ENCODE data around the gene ABI1. TPM values are rescaled to one million over a fixed set of nuclear protein-coding genes. Genes with fewer than 3 reads are reported as not detected.
"Not testable (repeated sequence)": the region's sequence is repeated elsewhere in the genome, so short reads cannot be mapped to it uniquely, and the experiment has no call there.

The ABI1 gene
- total RNA-seq, 1 donor from 2014 or later: 13.7 TPM

DNA sequence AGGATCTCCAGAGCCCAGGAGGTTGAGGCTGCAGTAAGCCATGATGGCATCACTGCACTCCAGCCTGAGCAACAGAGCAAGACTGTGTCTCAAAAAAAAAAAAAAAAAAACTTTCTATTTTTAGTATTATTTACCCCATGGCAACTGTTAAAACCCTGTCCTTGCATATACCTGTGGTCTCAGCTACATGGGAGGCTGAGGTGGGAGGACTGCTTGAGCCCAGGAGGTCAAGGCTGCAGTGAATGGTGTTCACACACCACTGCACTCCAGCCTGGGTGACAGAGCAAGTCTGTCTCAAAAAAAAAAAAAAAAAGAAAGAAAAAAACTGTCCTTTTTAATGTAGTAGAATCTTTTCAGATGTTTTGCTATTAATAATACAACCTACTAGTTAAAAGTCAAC is 3.2 kb downstream of the ABI1 start:
- DNase-seq (ENCODE audit: low spot score); ATAC-seq: not testable (repeated sequence)

DNA sequence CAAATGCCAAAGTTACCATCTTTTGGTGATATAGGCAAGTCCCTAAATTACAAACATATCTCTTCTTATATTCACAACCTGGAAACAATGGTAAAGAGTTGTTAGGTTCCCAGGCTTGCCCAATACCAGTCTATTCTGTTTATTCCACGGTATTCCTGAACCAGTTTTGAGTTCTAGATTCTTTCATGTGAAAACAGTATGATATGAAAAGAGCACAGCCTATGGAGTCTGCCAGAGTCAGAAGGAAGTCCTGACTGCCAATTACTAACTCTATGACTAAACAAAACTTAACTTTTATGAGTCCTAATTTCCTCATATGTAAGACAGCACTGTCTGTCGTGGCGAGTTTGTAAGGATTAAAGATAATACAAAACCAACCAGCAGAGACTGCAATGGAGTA is 5.6 kb downstream of the ABI1 start:
- ATAC-seq (no peak), DNase-seq (ENCODE audit: low spot score) (no peak)

DNA sequence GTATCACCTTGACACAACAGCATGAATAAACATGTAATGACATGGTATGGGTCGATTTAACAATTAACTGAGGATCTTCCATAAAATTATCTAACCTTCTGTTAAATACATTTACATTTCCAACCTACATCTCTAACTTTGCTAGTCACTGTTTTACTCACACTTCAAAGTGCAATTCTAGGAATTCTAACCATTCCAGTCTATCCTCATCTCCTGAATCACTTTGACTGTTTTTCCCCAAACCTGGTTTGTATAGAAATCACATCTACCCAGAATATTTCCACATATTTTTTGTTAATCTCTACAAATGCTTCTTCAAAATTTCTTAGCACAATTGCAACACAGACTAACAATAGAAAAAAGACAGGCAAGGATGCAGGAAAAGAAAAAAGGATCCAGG is 6.2 kb downstream of the ABI1 start:
- DNase-seq (ENCODE audit: low spot score) (no peak), ATAC-seq (no peak)

DNA sequence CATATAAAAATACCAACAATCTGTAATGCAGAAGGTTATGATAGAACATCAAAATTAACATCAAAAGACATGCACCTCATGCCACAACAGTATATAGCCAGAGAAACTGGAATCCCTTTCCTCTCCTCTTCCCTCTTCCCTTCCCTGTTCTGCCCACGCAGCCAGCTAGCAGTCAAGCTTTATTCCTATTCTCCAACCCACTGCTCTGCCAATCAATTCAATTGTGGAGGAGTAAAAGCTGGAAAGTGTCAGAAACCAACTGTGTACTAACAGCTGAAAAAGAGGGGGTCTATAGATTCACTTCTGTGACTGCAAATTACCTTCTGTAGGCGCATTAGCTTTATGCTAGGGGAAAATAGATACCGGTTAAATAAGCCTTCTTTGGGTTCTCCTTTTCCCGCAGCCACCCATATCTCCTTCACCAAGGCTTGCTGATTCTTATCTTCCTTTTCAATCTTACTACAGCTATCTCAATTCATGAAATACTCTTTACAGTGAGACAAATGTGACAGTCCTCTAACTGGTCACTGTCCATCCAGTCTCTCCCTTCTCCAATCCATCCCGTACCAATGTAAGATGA is 16.3 kb downstream of the ABI1 start:
- DNase-seq (ENCODE audit: low spot score): no peak
- ATAC-seq: no peak

DNA sequence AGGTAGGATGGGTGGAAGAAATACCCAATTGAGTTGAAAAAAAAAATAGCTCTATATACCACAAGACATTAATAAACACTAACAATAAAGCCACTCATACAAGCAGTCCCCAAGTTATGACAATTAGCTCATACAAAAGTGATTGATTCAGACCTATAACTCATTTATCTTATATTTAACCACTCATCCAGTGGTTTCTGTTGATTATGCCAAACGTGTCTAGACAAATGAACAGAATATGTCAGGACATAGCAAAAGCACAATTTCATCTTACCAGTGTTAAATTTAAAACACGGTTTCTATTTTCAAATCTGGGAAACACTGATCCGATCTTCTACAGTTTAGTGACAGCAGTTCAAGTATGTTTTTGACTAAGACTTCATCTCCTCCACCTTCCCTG is 17.0 kb downstream of the ABI1 start:
- ATAC-seq (no peak), DNase-seq (ENCODE audit: low spot score) (no peak)

DNA sequence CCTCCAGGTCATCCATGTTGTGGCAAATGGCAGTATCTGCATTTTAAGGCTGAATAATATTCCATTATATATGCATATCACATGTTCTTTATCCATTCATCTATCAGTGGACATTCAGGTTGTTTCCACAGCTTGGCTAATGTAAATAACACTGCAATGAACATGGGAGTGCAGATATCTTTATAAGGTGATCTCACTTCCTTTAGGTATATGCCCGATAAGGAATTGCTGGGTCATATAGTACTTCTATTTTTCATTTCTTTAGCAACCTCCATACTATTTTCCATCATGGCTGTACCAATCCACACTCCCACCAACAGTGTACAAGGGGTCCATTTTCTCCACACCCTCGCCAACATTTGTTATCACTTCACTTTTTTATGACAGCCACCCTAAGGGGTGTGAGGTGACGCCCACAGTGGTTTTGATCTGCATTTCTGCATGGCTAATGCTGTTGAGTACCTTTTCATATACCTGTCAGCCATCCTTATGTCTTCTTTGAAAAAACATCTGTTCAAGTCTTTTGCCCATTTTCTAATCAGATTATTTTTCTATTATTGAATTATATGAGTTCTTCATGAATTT is 18.9 kb downstream of the ABI1 start:
- ATAC-seq: no peak

DNA sequence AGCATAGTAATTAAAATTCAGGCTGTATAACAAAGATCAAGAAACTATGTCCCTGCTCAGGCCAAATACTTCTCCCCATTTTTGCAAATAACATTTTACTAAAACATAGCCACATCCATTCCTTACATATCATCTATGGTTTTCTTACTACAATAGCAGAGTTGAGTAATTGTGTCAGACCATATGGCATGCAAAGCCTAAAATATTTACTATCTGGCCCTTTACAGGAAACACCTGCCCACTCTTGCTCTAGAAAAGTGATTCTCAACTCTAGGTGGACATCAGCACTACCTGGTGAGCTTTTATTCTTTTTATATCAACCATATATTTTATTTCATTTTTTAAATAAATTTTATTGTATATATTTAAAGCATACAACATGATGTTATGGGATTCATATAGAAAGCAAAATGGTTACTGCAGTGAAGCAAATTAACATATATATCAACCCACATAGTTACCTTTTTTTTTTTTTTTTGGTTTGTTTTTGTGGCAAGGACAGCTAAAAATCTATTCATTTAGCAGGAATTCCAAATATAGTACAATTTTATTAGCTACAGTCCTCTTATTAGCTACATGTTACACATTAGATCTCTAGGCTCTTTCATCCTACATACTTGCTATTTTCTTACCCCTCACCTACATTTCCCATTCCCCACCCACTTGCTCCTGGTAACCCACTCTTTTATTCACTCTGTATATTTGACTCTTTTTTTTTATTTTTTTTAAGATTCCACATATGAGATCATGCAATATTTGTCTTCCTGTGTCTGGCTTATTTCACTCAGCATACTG is 19.6 kb downstream of the ABI1 start:
- no peak for ATAC-seq
- no peak for DNase-seq (ENCODE audit: low spot score)

More for the DNA sequence above, 18.9 kb downstream of the ABI1 start:
- DNase-seq (ENCODE audit: low spot score): no peak

DNA sequence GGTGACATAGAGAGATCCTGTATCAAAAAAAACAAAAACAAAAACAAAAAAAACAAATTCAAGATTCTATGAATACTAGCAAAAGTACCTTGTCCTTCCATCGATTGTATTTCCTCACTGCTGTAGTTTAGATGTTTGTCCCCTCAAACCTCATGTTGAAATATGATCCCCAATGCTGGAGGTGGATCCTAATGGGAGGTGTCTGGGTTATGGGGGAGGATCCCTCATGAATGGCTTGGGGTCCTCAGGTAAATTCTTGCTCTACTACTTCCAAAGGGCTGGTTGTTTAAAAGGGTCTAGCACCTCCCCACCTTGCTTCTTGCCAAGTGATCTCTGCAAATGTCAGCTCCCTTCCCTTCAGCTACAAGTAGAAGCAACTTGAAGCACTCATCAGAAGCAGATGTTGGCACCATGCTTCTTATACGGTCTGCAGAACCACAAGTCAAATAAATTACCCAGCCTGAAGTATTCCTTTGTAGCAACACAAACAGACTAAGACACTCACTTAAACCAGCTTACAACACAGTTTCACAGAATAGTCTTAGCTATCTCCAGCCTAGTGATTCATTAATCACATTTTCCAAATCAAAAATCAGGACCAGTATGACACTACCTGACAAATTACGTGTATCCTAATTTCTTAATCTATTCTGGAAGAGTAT is 20.7 kb downstream of the ABI1 start:
- ATAC-seq (peak; percentile 57), DNase-seq (ENCODE audit: low spot score) (no peak)

DNA sequence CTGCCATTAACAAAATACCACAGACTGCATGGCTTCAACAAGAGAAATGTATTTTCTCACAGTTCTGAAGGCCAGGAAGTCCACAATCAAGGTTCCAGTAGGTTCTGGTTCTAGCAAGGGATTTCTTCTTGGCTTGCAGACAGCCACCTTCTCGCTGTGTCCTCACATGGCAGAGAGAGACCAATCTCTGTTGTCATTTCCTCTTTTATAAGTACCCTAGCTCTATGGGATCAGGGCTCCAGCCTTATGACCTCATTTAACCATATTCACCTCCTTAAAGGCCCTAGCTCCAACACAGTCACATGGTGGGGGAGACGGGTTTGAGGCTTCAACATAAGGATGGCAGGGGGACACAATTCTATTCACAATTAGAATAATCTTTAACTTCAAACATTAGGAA is 23.6 kb downstream of the ABI1 start:
- no peak for DNase-seq (ENCODE audit: low spot score)

DNA sequence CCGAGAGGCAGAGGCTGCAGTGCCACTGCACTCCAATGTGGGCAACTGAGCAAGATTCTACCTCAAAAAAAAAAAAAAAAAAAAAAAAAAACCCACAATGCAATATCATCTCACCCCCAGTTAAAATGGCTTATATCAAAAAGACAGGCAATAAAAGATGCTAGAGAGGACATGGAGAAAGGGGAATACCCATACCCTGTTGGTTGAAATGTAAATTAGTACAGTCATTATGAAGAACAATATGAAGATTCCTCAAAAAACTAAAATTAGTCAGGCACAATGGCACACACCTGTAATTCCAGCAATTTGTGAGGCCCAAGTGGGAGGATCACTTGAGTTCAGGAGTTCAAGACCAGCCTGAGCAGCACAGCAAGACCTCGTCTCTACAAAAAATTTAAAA is 25.7 kb downstream of the ABI1 start:
- ATAC-seq (no peak), DNase-seq (ENCODE audit: low spot score) (no peak)

More for the DNA sequence above, 23.6 kb downstream of the ABI1 start:
- no peak for ATAC-seq

DNA sequence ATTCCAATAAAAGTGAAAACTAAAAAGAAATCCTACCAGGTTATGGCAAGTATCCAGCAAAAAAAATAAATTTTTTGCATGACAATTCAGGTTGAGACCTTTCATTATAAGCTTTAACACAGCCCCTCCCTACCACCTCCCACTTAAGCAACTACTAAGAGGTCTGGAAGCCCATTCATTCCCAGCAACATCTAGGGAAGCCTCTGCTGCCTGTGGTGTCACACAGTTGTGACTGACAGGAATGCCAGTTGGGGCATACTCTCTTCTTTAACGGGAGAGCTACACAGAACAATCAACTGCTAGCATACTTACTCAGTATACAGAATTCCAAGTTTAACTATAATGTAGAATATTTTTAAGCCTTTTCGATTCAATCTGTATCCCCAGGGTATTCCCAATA is 27.8 kb downstream of the ABI1 start:
- ATAC-seq: no peak
- DNase-seq (ENCODE audit: low spot score): no peak

DNA sequence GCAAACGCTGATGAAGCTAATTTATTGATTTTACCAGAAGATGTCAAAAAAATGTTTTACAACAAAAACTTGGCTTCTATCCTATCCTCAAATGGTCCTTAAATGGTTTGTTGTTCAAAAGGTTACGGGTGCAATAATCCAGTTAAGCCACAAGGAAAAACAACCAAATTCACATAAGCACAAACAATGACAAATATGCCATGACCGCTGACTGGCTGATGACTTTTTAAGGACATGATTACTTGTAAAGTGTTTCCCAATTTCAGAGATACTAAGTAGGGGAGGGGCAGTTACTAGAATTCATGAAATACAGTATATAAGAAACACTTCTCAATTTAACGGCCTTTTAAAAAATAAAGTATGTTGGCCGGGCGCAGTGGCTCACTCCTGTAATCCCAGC is 28.8 kb downstream of the ABI1 start:
- ATAC-seq (no peak), DNase-seq (ENCODE audit: low spot score) (no peak)

DNA sequence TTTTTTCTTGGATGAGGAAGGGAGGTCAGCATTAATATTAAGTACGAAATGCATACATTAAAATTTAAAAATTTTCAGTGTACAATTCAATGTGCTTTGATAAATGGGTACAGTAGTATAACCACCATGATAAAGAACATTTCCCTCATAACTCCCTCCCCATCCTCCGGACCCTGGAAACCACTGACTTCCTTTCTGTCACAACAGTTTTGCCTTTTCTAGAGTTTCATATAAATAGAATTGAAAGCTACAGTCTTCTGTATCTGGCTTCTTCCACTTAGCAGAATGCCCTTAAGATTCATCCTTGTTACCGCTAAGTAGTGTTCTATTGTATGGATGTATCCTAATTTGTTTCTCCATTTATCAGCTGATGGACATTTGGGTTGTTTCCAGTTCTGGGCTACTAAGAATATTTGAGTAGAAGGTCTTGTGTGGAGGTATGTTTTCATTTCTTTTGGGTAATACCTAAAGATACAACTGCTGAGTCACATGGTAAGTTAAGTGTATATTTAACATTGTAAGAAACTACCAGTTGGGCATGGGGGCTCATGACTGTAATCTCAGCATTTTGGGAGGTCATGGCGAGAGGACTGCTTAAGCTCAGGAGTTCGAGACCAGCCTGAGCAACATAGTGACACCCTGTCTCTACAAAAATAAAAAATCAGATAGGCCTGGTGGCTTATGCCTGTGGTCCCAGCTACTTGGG is 30.8 kb downstream of the ABI1 start:
- no peak for DNase-seq (ENCODE audit: low spot score)
- no peak for ATAC-seq

DNA sequence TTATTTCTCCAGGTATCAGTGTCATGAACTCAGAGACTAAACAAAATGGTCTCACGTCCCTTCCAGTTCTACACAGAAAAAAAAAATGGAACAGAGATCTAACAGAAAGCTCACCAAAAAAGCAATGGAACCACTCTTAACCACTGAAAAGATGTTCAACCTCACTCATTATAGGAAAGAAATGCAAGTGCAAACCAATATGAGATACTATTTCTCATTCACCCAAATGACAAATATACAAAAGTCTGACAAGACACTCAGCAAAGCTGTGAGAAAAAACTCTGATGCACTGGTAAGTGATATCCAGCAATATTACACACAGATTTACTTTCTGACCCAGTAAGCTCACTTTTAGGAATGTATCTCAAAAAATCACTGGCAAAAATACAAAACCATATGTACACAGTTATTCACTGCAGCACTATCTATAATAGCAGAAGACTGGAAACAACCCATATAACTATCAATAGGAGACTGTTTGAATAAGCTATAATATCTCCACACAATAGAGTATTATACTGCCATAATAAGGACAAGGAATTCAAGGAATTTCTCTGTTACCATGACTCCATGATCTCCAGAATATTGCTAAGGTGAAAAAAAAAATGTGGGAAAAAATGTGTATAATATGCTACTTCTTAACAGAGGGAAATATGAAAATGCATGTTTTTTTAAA is 36.6 kb downstream of the ABI1 start:
- ATAC-seq: no peak
- no peak for DNase-seq (ENCODE audit: low spot score)

DNA sequence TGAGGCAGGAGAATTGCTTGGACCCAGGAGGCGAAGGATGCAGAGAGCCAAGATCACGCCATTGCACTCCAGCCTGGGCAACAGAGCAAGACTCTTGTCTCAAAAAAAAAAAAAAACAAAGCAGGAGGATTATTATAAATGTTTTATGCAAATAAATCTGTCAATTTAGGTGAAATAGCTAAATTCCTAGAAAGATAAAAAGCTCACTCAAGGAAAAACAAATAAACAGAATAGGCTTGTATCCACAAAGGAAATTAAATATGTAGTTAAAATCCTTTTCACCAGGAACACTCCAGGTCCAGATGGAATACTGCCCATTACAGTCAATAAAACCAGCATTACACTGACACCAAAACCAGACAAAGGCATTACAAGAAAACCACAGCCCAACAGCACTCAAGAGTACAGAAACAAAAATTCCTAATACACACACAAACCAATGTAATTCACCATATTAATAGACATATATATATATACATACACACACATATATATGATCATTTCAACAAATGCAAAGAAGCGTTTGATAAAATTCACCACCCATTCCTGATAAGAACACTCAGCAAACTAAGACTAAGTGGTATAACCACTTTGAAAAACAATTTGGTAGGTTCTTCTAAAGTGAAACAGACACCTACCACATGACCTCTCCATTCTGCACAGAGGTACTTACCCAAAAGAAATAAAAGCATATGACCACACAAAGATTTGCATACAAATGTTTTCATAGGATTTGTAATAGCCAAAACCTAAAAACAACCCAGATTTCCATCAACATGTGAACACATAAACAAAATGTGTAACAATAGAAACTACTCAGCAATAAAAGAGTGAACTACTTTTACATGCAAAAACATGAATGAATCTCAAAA is 38.8 kb downstream of the ABI1 start:
- no peak for ATAC-seq

DNA sequence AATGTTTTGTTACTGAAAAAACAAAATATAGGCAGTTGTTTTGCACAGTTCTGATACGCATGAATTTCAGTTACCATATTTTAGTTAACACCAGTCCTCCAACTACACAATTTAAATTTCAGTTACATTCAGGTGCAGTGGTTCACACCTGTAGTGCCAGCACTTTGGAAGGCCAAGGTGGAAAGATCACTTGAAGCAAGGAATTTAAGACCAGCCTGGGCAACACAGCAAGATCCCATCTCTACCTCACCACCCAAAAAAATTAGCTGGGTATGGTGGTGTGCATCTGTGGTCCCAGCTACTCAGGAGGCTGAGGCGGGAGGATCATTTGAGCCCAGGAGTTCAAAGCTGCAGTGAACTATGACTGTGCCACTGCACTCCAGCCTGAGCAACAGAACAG is 45.3 kb downstream of the ABI1 start:
- ATAC-seq (no peak), DNase-seq (ENCODE audit: low spot score) (no peak)

More for the DNA sequence above, 38.8 kb downstream of the ABI1 start:
- DNase-seq (ENCODE audit: low spot score): no peak

DNA sequence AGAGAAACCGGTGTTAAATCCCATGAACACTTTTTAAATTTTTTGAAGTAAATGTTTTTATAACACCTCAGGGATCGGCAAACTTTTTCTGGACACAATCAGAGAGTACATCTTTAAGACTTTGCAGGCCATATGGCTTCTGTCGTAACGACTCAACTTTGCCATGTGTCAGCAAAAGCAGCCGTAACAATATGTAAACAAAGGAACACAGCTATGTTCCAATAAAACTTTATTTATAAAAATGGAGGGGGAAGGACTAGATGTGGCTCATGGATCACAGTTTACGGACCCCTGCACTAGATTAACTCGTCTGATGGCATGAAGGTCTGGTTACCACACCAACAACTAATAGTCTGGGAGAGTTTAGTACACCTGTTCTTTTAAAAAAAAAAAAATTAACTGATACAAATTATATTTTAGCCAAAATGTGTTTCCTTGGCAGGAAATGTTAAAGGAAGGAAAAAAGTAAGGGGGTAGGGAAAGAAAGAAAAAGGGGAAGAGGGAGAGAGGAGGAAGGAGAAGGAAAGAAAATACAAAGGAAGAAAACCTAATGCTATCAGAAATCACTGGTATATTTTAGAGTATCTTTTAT is 50.2 kb downstream of the ABI1 start:
- ATAC-seq: no peak

DNA sequence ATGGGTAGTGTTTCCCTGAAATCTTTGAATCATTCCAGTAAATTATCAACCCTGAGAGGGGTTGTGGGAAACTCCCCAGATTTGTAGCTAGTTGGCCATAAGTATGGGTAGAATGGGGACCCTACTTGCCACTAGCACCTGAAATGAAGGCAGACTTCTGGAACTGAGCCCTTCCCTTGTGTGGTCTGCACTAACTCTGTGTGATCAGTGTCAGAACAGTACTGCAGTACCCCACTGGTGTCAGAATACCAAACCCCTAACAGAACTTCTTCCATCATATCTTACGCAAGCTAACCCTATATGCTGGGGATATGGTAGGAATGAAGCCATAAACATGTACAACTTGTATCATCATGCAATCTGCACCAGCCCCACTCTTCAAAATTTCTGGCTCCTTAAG is 50.8 kb downstream of the ABI1 start:
- no peak for DNase-seq (ENCODE audit: low spot score)
- ATAC-seq: no peak

More for the DNA sequence above, 50.2 kb downstream of the ABI1 start:
- no peak for DNase-seq (ENCODE audit: low spot score)

DNA sequence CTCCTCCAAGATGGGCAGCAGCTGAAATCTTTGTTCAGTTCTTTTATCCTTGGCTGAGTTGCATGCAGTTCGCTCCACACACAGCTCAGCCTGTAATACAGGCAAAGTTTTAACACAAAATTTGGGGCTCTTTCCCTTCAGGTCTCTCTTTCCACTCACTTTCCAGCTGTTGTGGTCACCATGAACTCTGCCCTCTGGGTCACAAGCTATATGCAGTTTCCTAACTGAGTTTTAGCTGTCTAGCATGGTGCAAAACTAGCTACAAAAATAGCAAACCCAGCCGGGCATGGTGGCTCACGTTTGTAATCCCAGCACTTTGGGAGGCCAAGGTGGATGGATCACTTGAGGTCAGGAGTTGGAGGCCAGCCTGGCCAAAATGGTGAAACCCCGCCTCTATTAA is 53.2 kb downstream of the ABI1 start:
- peak; percentile 47 for ATAC-seq
- DNase-seq (ENCODE audit: low spot score): no peak

All from left lobe of liver (tissue), 2 donors.